NCI-H526 treated with DMSO at 0.1 percent for 48 hours (cell line): Measurements from ENCODE around the gene SND1.
"Not testable (repeated sequence)": the region's sequence is repeated elsewhere in the genome, so short reads cannot be mapped to it uniquely, and the experiment has no call there.

Source experiments
- DNase-seq: peaks from one replicate; lab custom pipeline; 2025; lab: John Stamatoyannopoulos, UW

Gene SND1

GRCh38 chr7:127891144-127891543, 239.2 kb downstream of the SND1 start:
- no peak for DNase-seq

- no peak for DNase-seq
Measured at GRCh38 chr7:127891854-127892438, 240.0 kb downstream of the SND1 start.

GRCh38 chr7:127892488-127893314, 240.7 kb downstream of the SND1 start:
- DNase-seq: no peak

GRCh38 chr7:127893547-127893946, 241.6 kb downstream of the SND1 start:
- DNase-seq: no peak

- DNase-seq: no peak
Measured at GRCh38 chr7:127894588-127894987, 242.6 kb downstream of the SND1 start.

- no peak for DNase-seq
Measured at GRCh38 chr7:127895360-127895759, 243.4 kb downstream of the SND1 start.

GRCh38 chr7:127895814-127896280, 243.9 kb downstream of the SND1 start:
- no peak for DNase-seq

GRCh38 chr7:127896659-127897058, 244.7 kb downstream of the SND1 start:
- DNase-seq: no peak

- no peak for DNase-seq
Measured at GRCh38 chr7:127897704-127898454, 245.9 kb downstream of the SND1 start.

GRCh38 chr7:127899411-127899810, 247.4 kb downstream of the SND1 start:
- DNase-seq: no peak

GRCh38 chr7:127900141-127900540, 248.1 kb downstream of the SND1 start:
- DNase-seq: no peak

GRCh38 chr7:127900732-127901685, 249.0 kb downstream of the SND1 start:
- no peak for DNase-seq

GRCh38 chr7:127901895-127902703, 250.1 kb downstream of the SND1 start:
- DNase-seq: no peak

GRCh38 chr7:127902753-127903152, 250.8 kb downstream of the SND1 start:
- not testable (repeated sequence) for DNase-seq

GRCh38 chr7:127903892-127904669, 252.1 kb downstream of the SND1 start:
- no peak for DNase-seq

GRCh38 chr7:127904670-127904985, 252.6 kb downstream of the SND1 start:
- no peak for DNase-seq

GRCh38 chr7:127905021-127905420, 253.0 kb downstream of the SND1 start:
- DNase-seq: no peak

- DNase-seq: no peak
Measured at GRCh38 chr7:127905491-127906330, 253.7 kb downstream of the SND1 start.
